Activated CD8-positive, alpha-beta T cell treated with anti-CD3 and anti-CD28 coated beads for 36 hours (primary cell): ENCODE results near the gene CXCR4. TPM values are rescaled to one million over a fixed set of nuclear protein-coding genes. Genes with fewer than 3 reads are reported as not detected.
A peak's percentile ranks its signal among the peaks of the same experiment; 100 is the strongest.
"Not testable (repeated sequence)": the region's sequence is repeated elsewhere in the genome, so short reads cannot be mapped to it uniquely, and the experiment has no call there.

Experiments
- ATAC-seq: fragments of 200-7000 bp; cut with Tn5 transposase; one replicate; pipeline ENCODE4 v1.10.0; 2021; ENCODE audit warnings: mild to moderate bottlenecking, moderate library complexity
- CTCF ChIA-PET: fragments of 350-600 bp; sonication (Branson Sonifier 250); formaldehyde crosslinking; loops from one replicate; lab custom pipeline; 2021; ENCODE audit warnings: antibody characterized with exemption; lab: Charles Lee
- POLR2A ChIA-PET: fragments of 350-600 bp; sonication (Branson Sonifier 250); formaldehyde crosslinking; loops from one replicate; lab custom pipeline; 2021; ENCODE audit warnings: antibody characterized with exemption; lab: Charles Lee
- DNase-seq: peaks from one replicate; pipeline ENCODE4 v3.0.0-alpha.2; 2020
- H3K27ac Mint-ChIP-seq: one replicate; pipeline ENCODE4 v1.8.0; 2021; ENCODE audit warnings: mild to moderate bottlenecking, mixed read lengths
- H3K27me3 Mint-ChIP-seq: one replicate; pipeline ENCODE4 v1.8.0; 2021; ENCODE audit warnings: mixed read lengths
- H3K36me3 Mint-ChIP-seq: one replicate; pipeline ENCODE4 v1.8.0; 2021; ENCODE audit warnings: low read depth, mixed read lengths
- H3K4me1 Mint-ChIP-seq: one replicate; pipeline ENCODE4 v1.8.0; 2021; ENCODE audit warnings: low read depth, mixed read lengths
- H3K4me3 Mint-ChIP-seq: one replicate; pipeline ENCODE4 v1.8.0; 2021; ENCODE audit warnings: mild to moderate bottlenecking, moderate library complexity, mixed read lengths
- H3K9me3 Mint-ChIP-seq: one replicate; pipeline ENCODE4 v1.8.0; 2021; ENCODE audit warnings: mixed read lengths
- CTCF ChIP-seq: fragments of 200-600 bp; IDR thresholded peaks from one replicate; pipeline ENCODE4 v1.8.0; 2022; ENCODE audit warnings: antibody characterized with exemption, mild to moderate bottlenecking
- intact Hi-C: fragments of 100-400 bp; cut with micrococcal nuclease; formaldehyde crosslinking; loops from one replicate; pipeline ENCODE4 v1.10.0; 2022
- total RNA-seq, 2 experiments: library from RNA; stranded (reverse); gene quantifications; one replicate each; pipeline ENCODE4 v1.2.3, GENCODE V29; 2021

The CXCR4 gene
- total RNA-seq, 2 experiments from 2014 or later, result 97.0 to 103 TPM

GRCh38 chr2:136072621-136073020, 45.3 kb downstream of the CXCR4 start:
- H3K27ac Mint-ChIP-seq, result no peak overlapping the region
- intact Hi-C loops, result no loop called here
- ChIA-PET CTCF (no interaction called here), POLR2A (interaction anchor here (1.2 kb wide), 1 partner anchor 20 kb away, joined by 3 read pairs; no protein-coding TSS in a partner anchor)
- TF ChIP-seq CTCF, result no peak
- no peaks in the 10 kb centered on the region for H3K27me3 Mint-ChIP-seq
- H3K4me3 Mint-ChIP-seq, result no peak overlapping the region
- peaks cover 22% of the 10 kb centered on the region for H3K9me3 Mint-ChIP-seq
- H3K36me3 Mint-ChIP-seq, result peaks cover 6% of the 10 kb centered on the region
- DNase-seq (no peak), ATAC-seq (no peak)
- peaks cover 14% of the 10 kb centered on the region for H3K4me1 Mint-ChIP-seq

- DNase-seq, H3K27ac Mint-ChIP-seq, intact Hi-C loops, ATAC-seq, H3K4me3 Mint-ChIP-seq, H3K27me3 Mint-ChIP-seq, H3K36me3 Mint-ChIP-seq: not testable (repeated sequence)
- Mint-ChIP-seq H3K4me1 (peaks cover 14% of the 10 kb centered on the region), H3K9me3 (peaks cover 22% of the 10 kb centered on the region)
- ChIA-PET POLR2A (interaction anchor here (1.2 kb wide), 1 partner anchor 21 kb away, joined by 3 read pairs; no protein-coding TSS in a partner anchor), CTCF (interaction anchor here (0.7 kb wide), 1 partner anchor 132 kb away, joined by 3 read pairs; no protein-coding TSS in a partner anchor)
Observed at GRCh38 chr2:136071887-136072286, 46.1 kb downstream of the CXCR4 start.

- CTCF ChIA-PET, result no interaction called here
- H3K36me3 Mint-ChIP-seq, result peaks cover 6% of the 10 kb centered on the region
- H3K9me3 Mint-ChIP-seq, result peaks cover 19% of the 10 kb centered on the region
- H3K27ac Mint-ChIP-seq, result no peak overlapping the region
- H3K4me3 Mint-ChIP-seq, result no peak overlapping the region
- ATAC-seq (peak; percentile 45), DNase-seq (no peak)
- POLR2A ChIA-PET, result no interaction called here
- H3K4me1 Mint-ChIP-seq, result peaks cover 19% of the 10 kb centered on the region
- intact Hi-C loops, result no loop called here
- no peaks in the 10 kb centered on the region for H3K27me3 Mint-ChIP-seq
- no peak for TF ChIP-seq CTCF
Observed at GRCh38 chr2:136070913-136071312, 47.0 kb downstream of the CXCR4 start.

GRCh38 chr2:136069773-136070172, 48.2 kb downstream of the CXCR4 start:
- POLR2A ChIA-PET, result no interaction called here
- H3K27me3 Mint-ChIP-seq, result no peaks in the 10 kb centered on the region
- peaks cover 6% of the 10 kb centered on the region for H3K36me3 Mint-ChIP-seq
- H3K9me3 Mint-ChIP-seq, result peaks cover 19% of the 10 kb centered on the region
- TF ChIP-seq CTCF, result no peak
- ATAC-seq, result no peak
- no peak overlapping the region for H3K4me3 Mint-ChIP-seq
- CTCF ChIA-PET, result interaction anchor here (1.5 kb wide), 2 partner anchors 15 to 22 kb away, joined by 4 read pairs; no protein-coding TSS in a partner anchor
- no peak overlapping the region for H3K27ac Mint-ChIP-seq
- peaks cover 30% of the 10 kb centered on the region for H3K4me1 Mint-ChIP-seq
- intact Hi-C loops, result no loop called here
- no peak for DNase-seq

GRCh38 chr2:136068581-136069227, 49.2 kb downstream of the CXCR4 start:
- Mint-ChIP-seq H3K27me3 (no peaks in the 10 kb centered on the region), H3K4me1 (peaks cover 36% of the 10 kb centered on the region), H3K9me3 (peaks cover 19% of the 10 kb centered on the region), H3K27ac (peak overlapping the region; percentile 30), H3K36me3 (peaks cover 6% of the 10 kb centered on the region), H3K4me3 (peak overlapping the region; percentile 5)
- no peak for TF ChIP-seq CTCF
- ChIA-PET POLR2A (interaction anchor here (0.6 to 1.5 kb wide), 5 partner anchors 12 to 68 kb away, joined by 3 to 4 read pairs (median 4); no protein-coding TSS in a partner anchor), CTCF (interaction anchor here (0.6 to 1.5 kb wide), 5 partner anchors 9 to 21 kb away, joined by 3 to 4 read pairs (median 3); no protein-coding TSS in a partner anchor)
- intact Hi-C loops, result no loop called here
- DNase-seq (no peak), ATAC-seq (peak; percentile 63)
